Germinal center (tissue), 1 donor: ENCODE results near the gene ZNF300.
"Not testable (repeated sequence)": the region's sequence is repeated elsewhere in the genome, so short reads cannot be mapped to it uniquely, and the experiment has no call there.

Experiments used
- DNase-seq: peaks from one replicate; pipeline ENCODE4 v3.0.0; 2012; ENCODE audit warnings: mixed read lengths, low spot score

ZNF300 gene

DNA sequence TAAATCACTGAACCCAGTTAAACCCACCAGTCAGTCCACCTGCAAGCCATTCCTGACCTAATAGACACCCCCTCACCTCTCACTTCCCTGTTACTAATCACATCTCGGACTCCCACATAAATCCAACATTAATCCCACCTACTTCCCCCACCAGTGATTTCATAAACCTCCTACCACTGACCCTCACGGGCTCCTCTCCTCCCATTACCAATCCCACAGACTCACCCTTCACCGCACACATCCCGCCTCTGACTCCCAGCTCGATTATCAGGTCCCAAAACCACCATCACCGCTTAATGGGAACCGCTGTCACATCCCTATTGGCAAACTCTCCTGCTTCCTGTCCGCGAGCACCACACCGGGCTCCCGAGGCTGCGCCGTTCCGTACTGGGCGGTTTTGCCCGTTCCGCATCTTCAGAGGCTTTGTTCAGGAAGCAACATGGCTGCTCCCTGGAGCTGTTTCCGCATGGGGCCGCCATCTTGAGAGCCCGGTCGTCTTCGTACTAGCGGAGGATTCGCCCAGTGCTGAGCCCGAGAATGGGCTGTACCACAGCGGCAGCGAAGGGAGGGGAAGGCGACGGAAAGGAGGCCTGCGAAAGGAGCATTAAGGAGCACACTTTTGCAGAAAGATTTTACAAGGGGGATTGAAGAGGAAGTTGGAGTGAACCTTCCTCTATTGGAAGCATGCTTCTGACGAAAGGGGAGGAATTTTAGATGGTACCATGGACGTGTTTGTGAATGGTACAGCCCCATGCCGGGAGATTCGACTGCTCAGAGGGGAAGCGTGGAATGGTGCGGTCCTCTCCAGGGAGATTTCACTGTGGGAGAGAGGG is at the start of gene ZNF300:
Gene ZNF300, minus strand, starts transcription at position 502 of the 833 bp plus-strand sequence. CDS start 1,825 bp downstream, outside the sequence.
- peak; percentile 34 for DNase-seq

DNA sequence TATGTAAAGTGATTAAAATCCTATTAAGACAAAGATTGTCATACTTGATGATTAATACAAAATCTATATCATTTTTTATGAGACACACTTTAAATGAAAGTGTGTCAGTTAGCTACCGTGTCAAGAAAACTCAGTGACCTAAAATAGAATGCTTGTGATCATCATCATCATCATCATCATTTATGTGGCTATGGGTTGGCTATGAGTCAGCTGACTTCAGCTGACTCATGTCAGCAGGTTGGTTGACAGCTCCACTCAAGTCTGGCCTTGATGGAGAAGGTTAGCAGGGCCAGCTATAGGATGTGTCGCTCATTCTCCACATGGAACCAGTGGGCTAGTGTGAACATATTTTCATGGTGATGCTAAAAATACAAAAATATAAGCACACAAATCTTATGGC is 43.8 kb upstream of the ZNF300 start:
- DNase-seq = no peak

DNA sequence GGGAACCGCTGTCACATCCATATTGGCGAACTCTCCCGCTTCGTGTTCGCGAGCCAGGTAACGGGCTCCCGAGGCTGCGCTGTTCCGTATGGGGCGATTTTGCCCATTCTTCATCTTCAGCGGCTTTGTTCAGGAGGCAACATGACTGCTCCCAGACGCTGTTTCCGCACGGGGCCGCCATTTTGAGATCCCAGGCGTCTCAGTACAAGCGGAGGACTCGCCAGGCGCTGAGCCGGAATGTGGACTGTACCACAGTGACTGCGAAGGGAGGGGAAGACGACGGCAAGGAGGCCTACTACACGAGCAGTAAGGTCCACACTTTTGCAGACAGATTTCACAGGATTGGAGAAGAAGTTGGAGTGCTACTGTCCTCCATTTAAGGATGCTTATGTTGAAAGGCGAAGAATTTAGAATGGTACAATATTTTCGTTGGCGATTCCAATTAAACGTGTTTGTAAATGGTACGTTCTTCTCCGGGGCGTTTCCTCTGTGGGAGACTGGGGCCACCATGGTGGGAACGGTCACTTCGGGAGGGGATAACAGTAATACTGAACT is 41.6 kb upstream of the ZNF300 start:
- no peak for DNase-seq

DNA sequence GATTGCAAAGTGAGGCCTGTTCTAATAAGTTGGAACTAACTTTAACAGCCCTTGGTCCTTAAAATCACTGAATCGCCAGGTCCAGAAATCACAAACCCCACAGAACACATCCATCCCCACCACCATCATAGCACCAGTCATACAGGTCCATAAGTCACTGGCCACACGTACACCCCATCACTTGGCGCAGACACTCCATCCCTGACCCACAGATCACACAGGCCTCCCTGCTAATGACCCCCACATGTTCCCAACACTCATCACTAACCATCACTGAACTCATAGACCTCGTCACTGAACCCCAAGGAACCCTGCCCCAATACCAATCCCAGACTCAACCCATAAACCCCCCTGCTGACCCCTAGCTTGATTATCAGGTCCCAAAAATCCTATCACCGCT is 41.2 kb upstream of the ZNF300 start:
- no peak for DNase-seq

DNA sequence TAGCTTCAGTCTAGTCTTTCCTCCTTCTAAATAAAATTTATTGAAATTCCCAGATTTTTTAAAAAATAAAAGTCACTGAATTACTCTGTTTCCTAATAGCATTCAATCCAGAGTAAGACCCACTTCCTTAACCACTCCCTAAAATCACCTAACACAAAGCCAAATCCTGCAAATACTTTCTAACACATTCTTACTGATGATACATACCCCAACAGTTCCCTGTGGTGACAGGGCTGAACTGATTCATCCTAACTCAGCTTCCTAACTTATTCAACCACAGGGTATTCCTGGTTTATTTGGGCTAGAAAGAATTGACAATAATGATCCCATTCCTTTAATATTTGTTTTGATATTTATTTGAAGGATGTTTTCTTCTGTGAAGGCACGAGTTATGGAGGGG is 40.7 kb upstream of the ZNF300 start:
- no peak for DNase-seq

DNA sequence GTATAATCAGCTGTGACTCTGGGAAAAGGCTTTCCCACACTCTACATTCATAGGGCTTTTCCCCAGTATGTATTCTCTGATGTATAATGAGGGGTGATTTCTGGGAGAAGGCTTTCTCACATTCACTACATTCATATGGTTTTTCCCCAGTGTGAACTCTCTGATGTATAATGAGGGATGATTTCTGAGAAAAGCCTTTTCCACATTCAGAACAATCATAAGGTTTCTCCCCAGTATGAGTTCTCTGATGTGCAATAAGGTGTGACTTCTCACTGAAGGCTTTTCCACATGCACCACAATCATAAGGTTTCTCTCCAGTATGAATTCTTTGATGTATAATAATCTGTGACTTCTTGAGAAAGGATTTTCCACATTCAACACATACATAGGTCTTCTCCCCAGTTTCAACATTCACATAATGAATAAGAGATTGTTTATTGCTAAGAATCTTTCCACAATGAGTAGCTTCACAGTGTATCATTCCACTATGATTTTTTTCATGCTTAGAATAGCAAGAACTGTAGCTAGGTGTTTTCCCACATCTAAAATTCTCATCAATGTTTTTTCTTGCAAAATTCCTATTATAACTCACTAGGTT is 26.7 kb upstream of the ZNF300 start:
- DNase-seq = no peak

DNA sequence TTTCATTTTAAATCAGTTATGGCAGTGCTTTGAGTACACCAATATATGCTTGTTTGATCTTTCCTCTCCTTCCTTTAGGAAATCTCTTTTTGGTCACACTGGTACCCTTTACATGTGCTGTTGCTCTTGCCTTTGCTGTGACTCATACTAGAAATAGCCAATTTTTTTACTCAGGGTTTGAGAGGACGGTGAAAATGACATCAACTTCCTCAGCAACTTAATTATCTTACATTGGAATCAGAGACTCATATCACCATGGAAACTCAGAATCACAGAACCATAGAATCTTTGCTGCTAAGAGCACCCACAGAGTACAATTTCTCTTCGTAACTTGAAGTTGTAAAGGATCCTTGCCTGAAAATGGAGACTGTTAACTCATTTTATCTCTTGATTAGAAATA is 13.8 kb upstream of the ZNF300 start:
- DNase-seq = no peak

DNA sequence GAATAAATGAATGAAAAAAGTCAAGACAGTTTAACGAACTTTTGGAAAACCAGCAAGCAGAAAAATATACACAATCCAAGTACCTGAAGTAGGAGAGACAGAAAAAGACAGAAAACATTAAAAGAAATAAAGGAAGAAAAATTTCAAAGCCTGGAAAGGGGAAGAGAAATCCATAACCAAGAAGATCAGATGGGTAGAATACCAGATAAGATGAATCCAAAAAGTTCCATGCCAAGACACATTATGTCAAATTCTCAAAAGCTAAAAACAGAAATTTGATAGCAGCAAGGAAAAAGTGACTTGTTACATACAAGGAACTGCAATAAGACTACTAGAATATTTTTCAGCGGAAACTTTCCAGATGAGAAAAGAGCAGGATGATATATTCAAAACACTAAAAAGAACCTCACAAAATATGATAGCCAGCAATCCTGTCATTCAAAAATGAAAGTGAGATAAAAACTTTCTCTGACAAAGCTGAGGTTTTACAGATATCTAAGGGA is 7.6 kb upstream of the ZNF300 start:
- DNase-seq = no peak

DNA sequence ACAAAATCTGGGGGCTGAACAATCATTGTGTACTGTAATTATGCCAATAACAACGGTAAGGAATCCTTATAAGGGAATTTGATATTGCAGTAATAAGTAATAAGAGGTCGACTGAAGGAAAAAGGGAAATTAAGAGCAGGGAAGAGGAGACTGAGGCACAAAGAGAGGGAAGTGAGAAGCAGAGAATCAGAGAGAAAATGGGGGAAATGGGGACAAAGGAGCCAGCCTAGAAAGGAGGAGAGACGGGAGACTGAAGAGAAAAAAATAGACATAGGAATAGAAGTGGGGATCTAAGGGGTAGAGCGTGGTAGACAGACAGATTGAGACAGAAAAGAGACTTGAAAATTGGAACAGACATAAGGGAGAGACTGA is 518 bp upstream of the ZNF300 start:
- DNase-seq = no peak

DNA sequence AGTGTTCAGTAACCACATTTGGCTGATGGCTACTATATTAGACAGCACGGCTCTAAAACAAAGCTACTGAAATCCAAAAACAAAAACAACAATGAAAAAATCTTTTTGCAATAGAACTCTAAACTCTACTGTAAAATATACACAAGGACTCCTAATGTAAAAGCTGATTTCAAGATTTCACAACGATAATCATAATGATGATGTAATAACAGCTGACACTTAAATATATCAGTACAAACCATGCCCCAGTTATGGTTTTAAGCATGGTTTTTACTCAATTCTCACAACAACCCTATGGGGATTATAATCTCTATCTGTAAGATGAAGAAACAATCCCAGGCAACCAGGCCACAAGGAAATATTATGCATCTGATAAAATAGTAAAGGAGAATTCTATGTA is 3.3 kb downstream of the ZNF300 start:
- no peak for DNase-seq

DNA sequence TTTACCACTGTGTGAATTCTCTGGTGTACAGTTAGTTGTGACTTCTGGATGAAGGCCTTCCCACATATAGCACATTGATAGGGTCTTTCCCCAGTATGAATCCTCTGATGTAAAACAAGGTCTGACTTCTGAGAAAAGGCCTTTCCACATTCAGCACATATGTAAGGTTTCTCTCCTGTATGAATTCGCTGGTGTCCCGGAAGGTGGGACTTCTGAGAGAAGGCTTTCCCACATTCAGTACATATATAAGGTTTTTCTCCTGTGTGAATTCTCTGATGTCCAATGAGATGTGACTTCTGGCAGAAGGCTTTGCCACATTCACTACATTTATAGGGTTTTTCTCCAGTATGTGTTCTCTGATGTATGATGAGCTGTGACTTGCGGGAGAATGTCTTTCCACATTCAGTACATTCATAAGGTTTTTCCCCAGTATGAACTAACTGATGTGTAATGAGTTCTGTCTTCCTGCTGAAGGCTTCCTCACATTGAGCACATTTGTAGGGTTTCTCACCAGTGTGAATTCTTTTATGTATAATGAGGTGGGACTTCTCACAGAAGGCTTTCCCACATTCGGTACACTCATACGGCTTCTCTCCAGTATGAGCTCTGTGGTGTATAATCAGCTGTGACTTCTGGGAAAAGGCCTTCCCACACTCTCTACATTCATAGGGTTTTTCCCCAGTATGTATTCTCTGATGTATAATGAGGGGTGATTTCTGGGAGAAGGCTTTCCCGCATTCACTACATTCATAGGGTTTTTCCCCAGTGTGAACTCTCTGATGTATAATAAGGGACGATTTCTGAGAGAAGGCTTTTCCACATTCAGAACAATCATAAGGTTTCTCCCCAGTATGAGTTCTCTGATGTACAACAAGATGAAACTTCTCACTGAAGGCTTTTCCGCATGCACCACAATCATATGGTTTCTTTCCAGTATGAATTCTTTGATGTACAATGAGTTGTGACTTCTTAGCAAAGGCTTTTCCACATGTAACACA is 9.1 kb downstream of the ZNF300 start:
- no peak for DNase-seq

DNA sequence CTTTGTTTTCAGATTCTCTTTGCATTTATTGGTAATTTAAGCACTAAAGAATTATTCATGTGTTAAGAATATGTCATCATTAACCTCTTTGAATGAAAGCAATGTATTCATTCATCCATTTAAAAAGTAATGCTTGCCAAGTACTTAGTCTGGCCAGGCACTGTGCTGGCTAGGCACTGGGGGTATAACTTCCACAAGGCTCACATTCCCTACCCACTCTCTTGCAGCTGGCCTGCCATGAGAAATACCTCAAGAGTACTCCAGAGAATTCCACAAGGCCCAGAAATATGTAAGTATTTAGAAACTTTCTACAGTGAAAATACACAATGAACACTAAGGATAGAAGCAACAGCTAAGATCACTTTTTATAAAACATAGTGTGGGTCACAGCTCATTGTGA is 25.4 kb downstream of the ZNF300 start:
- DNase-seq = no peak

DNA sequence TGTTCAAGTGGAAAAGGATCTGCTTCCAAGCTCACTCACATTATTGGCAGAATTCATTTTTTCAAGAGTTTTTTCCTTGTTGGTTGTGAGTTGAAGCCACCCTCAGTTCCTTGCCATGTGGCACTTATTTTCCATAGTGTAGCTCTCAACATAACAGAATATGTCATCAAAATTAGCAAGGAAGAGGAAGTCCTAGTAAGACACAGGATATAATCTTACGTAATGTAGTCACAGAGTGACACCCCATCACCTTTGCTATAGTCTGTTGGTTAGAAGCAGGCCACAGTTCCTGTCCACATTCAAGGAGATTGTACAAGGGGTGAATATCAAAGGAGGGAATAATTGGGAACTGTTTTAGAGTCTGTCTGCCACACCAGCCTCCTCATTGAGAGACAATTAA is 42.7 kb downstream of the ZNF300 start:
- no peak for DNase-seq

DNA sequence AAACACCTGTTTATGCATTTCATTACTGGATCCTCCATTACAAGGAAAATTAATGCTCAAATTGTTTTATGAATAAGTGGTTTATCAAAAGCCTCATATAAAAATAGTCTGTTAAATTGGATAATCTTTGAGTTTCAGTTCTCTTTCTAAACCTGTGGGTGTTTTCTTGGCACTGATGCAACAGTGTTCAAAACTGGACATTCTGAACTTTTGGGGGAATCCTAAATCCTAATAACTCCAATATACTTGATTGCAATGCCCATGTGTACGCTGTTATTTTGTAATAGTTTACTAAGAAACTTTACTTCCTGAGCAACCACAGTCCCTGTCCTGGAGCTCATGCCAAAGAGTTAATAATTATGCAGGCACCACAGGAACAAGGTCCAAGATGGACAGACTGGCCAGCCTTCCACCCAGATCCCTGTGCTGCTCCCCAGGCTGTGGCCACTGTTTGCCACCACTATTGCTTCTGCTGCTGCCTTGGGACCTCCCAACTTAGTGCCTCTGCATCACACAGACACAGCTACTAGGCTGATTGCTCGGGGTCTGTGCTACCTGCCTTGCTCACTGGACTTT is 44.4 kb downstream of the ZNF300 start:
- DNase-seq = no peak

DNA sequence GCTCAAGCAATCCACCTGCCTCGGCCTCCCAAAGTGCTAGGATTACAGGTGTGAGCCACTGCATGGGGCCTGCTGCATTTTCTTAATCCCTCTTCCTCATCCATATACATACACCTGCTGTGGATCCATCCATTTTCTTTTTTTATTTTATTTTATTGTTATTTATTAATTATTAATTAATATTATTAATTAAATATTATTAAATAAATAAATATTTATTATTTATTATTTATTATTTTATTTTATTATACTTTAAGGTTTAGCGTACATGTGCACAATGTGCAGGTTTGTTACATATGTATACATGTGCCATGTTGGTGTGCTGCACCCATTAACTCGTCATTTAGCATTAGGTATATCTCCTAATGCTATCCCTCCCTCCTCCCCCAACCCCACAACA is 48.1 kb downstream of the ZNF300 start:
- not testable (repeated sequence) for DNase-seq

DNA sequence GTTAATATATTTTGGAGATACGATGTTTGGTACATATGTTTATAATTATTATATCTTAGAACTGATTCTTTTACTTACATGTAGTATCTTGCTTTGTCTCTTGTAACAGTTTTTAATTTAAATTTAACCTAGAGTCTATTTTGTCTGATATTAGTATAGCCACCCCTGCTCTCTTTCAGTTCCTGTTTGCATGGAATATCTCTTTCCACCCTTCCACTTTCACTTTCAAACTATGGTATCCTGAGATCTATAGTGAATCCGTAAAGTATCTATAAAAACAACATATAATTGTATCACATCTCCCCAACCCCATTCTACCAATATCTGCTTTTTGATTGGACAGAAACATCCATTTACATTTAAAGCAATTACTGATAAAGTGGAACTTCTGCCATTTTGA is 51.2 kb downstream of the ZNF300 start:
- DNase-seq = no peak

DNA sequence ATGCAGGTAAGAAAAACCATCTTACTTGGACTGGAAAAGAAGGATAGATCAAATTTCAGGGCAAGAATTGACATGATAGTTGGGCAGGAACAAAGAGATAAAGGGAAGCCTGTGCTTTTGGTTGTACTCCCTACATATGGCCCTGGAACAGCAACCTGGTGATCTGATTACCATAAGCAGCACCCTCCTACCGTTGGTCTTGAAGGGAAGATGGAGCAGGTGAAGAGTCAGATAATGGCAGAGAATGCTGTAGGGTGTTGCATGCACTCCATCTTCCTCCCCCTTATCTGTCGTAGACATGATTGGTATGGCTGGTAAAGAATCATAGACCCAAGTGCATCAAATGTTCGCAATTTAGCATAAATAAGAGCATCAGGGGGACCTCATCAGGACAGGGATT is 53.7 kb downstream of the ZNF300 start:
- DNase-seq = no peak

DNA sequence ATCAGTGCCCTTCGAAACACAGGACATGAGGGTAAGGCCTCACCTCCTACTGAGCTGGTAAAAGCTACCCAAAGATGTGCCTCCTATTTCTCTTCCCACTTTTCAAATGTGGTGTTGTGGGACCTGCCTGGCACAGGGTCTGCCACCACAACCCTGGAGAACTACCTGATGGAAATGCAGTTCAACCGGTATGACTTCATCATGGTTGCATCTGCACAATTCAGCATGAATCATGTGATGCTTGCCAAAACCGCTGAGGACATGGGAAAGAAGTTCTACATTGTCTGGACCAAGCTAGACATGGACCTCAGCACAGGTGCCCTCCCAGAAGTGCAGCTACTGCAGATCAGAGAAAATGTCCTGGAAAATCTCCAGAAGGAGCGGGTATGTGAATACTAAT is 56.5 kb downstream of the ZNF300 start:
- no peak for DNase-seq

DNA sequence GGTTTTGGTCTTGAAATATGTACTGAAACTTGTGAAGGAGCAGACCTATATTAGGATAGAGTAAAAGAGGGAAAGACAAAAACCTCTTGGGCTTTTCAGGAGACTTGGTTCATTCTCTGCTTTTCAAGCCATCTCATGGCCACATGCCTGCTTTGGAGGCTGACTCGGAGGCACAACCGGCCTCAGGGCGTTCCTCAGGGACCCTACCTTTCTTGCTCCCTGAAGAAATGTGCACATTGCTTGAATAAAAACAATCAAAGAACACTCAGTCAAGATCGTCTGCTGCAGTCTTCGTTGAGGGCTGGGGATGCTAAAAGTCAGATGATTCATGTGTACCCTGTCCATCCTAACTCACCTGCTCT is 57.5 kb downstream of the ZNF300 start:
- no peak for DNase-seq

DNA sequence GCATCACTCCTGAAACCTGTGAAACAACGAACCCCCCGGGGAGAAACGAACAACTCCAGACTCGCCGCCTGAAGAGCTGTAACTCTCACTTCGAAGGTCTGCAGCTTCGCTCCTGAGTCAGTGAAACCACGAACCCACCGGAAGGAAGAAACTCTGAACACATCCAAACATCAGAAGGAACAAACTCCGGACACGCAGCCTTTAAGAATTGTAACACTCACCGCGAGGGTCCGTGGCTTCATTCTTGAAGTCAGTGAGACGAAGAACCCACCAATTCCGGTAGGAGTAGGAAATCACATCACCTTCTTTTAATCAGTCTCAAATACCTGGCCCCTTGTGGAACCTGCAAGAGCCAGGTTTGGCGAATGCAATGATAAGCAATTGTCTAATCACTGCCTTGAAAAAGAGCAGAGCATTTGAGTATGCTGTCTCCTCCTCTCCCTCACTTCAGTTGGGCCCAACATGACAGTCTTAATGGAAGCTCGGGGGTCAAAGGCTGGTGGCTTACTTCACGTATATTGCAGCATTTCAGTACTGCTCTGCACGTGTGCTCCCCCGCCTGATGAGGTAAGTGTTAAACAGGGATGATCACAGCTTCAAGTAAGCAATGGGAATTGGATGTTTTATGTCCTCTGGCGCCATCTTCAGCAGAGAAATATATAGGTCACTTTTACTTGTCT is 58.0 kb downstream of the ZNF300 start:
- DNase-seq = peak; percentile 53

DNA sequence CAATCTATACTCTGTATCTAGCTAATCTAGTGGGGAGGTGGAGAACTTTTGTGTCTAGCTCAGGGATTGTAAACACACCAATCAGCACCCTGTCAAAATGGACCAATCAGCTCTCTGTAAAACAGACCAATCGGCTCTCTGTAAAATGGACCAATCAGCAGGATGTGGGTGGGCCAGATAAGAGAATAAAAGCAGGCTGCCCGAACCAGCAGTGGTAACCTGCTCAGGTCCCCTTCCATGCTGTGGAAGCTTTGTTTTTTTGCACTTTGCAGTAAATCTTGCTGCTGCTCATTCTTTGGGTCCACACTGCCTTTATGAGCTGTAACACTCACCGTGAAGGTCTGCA is 58.5 kb downstream of the ZNF300 start, which contains the start of gene IRGM:
Gene IRGM, plus strand, starts transcription at position 214 of the 346 bp plus-strand sequence. CDS start 1,603 bp downstream, outside the sequence.
- DNase-seq = not testable (repeated sequence)
